OCI-LY7 (cell line): ENCODE data around the gene RAB13. TPM values are rescaled to one million over a fixed set of nuclear protein-coding genes. Genes with fewer than 3 reads are reported as not detected.

Source experiments
- BruUV-seq: library from RNA; stranded (reverse); fragments of 400-500 nt; replicated peaks from 2 replicates; lab custom pipeline; 2021; lab: Mats Ljungman, UMichigan
- CTCF ChIA-PET: fragments of 300-600 bp; sonication (Branson Sonifier 250); formaldehyde crosslinking; loops from one replicate; lab custom pipeline; 2022; ENCODE audit warnings: antibody characterized with exemption; ENCODE audit not compliant: unreplicated experiment; lab: Charles Lee
- POLR2A ChIA-PET: fragments of 300-600 bp; sonication (Branson Sonifier 250); formaldehyde crosslinking; loops from one replicate; lab custom pipeline; 2022; ENCODE audit warnings: antibody characterized with exemption; lab: Charles Lee
- DNase-seq: peaks from one replicate; pipeline ENCODE4 v3.0.0-alpha.2; 2015; ENCODE audit warnings: low spot score
- H2AFZ ChIP-seq: fragments of 200-600 bp; sonication (generic), shearing (Covaris generic); 2 replicates; pipeline ENCODE4 v1.6.1; 2014; ENCODE audit warnings: mild to moderate bottlenecking, antibody characterized with exemption, low read length, moderate library complexity
- H3K27ac ChIP-seq: fragments of 200-600 bp; sonication (generic); 2 replicates; pipeline ENCODE4 v1.5.1; 2014; ENCODE audit warnings: mixed run types, low read depth, mild to moderate bottlenecking, moderate library complexity, low read length, inconsistent platforms; ENCODE audit not compliant: poor library complexity, severe bottlenecking
- H3K36me3 ChIP-seq: fragments of 200-600 bp; sonication (generic); 2 replicates; pipeline ENCODE4 v1.6.1; 2014; ENCODE audit warnings: mild to moderate bottlenecking, antibody characterized with exemption, low read length, moderate library complexity, mixed read lengths; ENCODE audit not compliant: insufficient read depth
- H3K4me1 ChIP-seq: fragments of 200-600 bp; sonication (generic); 2 replicates; pipeline ENCODE4 v1.5.1; 2014; ENCODE audit warnings: mild to moderate bottlenecking, low read length; ENCODE audit not compliant: insufficient read depth, poor library complexity, severe bottlenecking
- H3K4me2 ChIP-seq: fragments of 200-600 bp; sonication (generic); 2 replicates; pipeline ENCODE4 v1.6.1; 2014; ENCODE audit warnings: mild to moderate bottlenecking, low read length
- H3K4me3 ChIP-seq: fragments of 200-600 bp; sonication (generic); 2 replicates; pipeline ENCODE4 v1.5.1; 2014; ENCODE audit warnings: mild to moderate bottlenecking, low read depth, low read length; ENCODE audit not compliant: poor library complexity, severe bottlenecking
- H3K79me2 ChIP-seq: fragments of 200-600 bp; sonication (generic); 2 replicates; pipeline ENCODE4 v1.6.1; 2016; ENCODE audit warnings: low read depth, mild to moderate bottlenecking, low read length, moderate library complexity, mixed read lengths; ENCODE audit not compliant: insufficient read depth
- H3K9me2 ChIP-seq: fragments of 200-600 bp; sonication (generic); 2 replicates; pipeline ENCODE4 v1.6.1; 2016; ENCODE audit warnings: mild to moderate bottlenecking, low read length, mixed read lengths; ENCODE audit not compliant: insufficient read depth
- H3K9me3 ChIP-seq: fragments of 200-600 bp; sonication (generic); 2 replicates; pipeline ENCODE4 v1.6.1; 2014; ENCODE audit warnings: mild to moderate bottlenecking, mixed run types, low read length, mixed read lengths
- H4K20me1 ChIP-seq: fragments of 200-600 bp; sonication (generic); 2 replicates; pipeline ENCODE4 v1.6.1; 2014; ENCODE audit warnings: mild to moderate bottlenecking, antibody characterized with exemption, low read length, moderate library complexity, mixed read lengths; ENCODE audit not compliant: insufficient read depth
- EZH2phosphoT487 ChIP-seq: fragments of 200-600 bp; sonication (generic); IDR thresholded peaks from 2 replicates; pipeline ENCODE4 v1.6.1; 2018; ENCODE audit warnings: low read depth, borderline replicate concordance, mild to moderate bottlenecking, mixed run types, antibody characterized with exemption, low read length, moderate library complexity, mixed read lengths
- intact Hi-C: fragments of 100-400 bp; cut with micrococcal nuclease; formaldehyde crosslinking; loops from one replicate; pipeline ENCODE4 v1.10.0; 2022; ENCODE audit not compliant: unreplicated experiment
- total RNA-seq, 2 experiments: library from RNA; depleted of rRNA in 1 of 2; stranded (reverse); fragments of >200 nt in 1 of 2; shearing (Covaris generic) in 1 of 2; gene quantifications; 2 replicates each; pipeline ENCODE4 v1.2.3, GENCODE V29; 2014 to 2022
- TF ChIP-seq, protein P1 (sequence below): fragments of 200-600 bp; sonication (generic); conservative IDR thresholded peaks from 2 replicates; pipeline ENCODE4 v1.5.1; 2014; ENCODE audit warnings: mild to moderate bottlenecking, antibody characterized with exemption, low read length, moderate library complexity, mixed read lengths

Gene RAB13
- total RNA-seq, 2 experiments from 2014 or later, result 0.16 to 1.3 TPM

DNA sequence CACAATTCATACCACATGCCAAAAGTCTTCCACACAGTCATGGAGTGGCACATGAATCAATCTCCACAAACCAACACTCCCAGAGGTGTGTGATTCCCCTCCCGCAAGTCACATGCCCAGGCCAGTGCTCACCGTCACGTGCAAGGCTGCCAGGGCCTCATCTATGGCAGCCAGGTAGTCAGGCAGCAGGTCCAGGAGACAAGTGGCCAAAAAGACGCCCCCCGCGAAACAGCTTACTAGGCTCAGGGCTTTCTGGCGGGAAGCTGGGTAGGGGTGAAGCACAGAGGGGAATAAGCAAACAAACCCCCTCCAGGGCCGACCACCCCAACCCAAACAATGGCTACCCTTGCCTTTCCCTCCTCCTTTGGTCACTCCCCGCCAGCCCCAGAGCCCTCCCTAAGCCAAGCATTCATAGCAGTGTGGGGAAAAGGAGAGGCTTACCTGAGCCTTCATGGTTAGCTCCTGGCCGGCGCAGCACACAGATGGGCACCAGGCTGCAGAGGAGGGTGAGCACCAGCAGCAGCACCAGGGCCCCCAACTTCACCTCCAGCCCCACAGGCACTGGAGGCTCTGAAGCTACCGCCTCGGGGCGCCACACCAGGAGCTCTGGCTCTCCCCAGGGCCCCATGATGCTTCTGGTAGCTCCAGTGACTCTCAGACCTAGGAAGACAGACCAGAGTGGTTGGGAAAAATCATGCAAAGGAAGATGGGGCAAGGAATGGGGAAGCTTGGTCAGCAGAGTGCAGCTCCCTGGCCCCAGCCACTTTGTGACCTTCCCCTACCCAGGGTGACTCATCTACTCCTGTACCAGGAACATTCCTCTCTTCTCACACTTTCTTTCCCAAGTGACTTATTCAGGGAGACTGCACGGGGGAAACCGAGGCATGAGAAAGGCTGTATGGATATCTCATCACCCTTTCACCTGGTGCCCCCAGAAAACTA is 23.8 kb downstream of the RAB13 start:
- Histone ChIP-seq H2AFZ (peak overlapping the region; percentile 34; the same call in 1 of the 2 replicates), H3K4me3 (peak overlapping the region; percentile 85), H3K4me1 (peaks cover 42% of the 10 kb centered on the region), H3K9me3 (no peaks in the 10 kb centered on the region), H3K9me2 (no peaks in the 10 kb centered on the region), H4K20me1 (no peaks in the 10 kb centered on the region), H3K79me2 (peaks cover 46% of the 10 kb centered on the region), H3K4me2 (peak overlapping the region; percentile 99), H3K36me3 (peaks cover 20% of the 10 kb centered on the region), H3K27ac (peak overlapping the region; percentile 63)
- no TSS peak for BruUV-seq
- POLR2A ChIA-PET, result interaction anchor here (1.1 to 2.6 kb wide), 7 partner anchors 12 to 41 kb away, joined by 3 to 24 read pairs (median 5); partner anchors contain the start of genes GATAD2B, JTB and RAB13
- no peak for DNase-seq
- TF ChIP-seq EZH2phosphoT487, result no peak
- TF ChIP-seq, protein P1, sequence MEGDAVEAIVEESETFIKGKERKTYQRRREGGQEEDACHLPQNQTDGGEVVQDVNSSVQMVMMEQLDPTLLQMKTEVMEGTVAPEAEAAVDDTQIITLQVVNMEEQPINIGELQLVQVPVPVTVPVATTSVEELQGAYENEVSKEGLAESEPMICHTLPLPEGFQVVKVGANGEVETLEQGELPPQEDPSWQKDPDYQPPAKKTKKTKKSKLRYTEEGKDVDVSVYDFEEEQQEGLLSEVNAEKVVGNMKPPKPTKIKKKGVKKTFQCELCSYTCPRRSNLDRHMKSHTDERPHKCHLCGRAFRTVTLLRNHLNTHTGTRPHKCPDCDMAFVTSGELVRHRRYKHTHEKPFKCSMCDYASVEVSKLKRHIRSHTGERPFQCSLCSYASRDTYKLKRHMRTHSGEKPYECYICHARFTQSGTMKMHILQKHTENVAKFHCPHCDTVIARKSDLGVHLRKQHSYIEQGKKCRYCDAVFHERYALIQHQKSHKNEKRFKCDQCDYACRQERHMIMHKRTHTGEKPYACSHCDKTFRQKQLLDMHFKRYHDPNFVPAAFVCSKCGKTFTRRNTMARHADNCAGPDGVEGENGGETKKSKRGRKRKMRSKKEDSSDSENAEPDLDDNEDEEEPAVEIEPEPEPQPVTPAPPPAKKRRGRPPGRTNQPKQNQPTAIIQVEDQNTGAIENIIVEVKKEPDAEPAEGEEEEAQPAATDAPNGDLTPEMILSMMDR, result peak; percentile 34; the same call in 1 of the 2 replicates
- CTCF ChIA-PET, result no interaction called here
- intact Hi-C loops, result loop anchor here (1.0 kb wide), 1 partner anchor 39 kb away; no protein-coding TSS in a partner anchor

- TF ChIP-seq EZH2phosphoT487, result no peak
- TF ChIP-seq, protein P1, result no peak
- Histone ChIP-seq H3K79me2 (peaks cover 50% of the 10 kb centered on the region), H3K36me3 (peaks cover 20% of the 10 kb centered on the region), H3K9me3 (no peaks in the 10 kb centered on the region), H3K4me1 (peaks cover 49% of the 10 kb centered on the region), H3K27ac (no peak overlapping the region), H4K20me1 (peaks cover 2% of the 10 kb centered on the region; the same call in 1 of the 2 replicates), H3K4me2 (peak overlapping the region; percentile 99), H2AFZ (no peak overlapping the region), H3K4me3 (peak overlapping the region; percentile 85), H3K9me2 (no peaks in the 10 kb centered on the region)
- no peak for DNase-seq
- ChIA-PET POLR2A (no interaction called here), CTCF (no interaction called here)
- intact Hi-C loops, result no loop called here
- no TSS peak for BruUV-seq
These were observed 24.7 kb downstream of the RAB13 start for GRCh38 chr1:153961421-153961820.
